Trophoblast cell (in vitro differentiated cells and primary cell): ENCODE results near the gene PDIK1L.

Source experiments
- DNase-seq, 2 donors: peaks; one replicate each; pipeline ENCODE4 v3.0.0-alpha.2; 2016
- H2AFZ ChIP-seq: 2 replicates; pipeline ENCODE4 v1.6.1; 2013; ENCODE audit warnings: low read length, moderate library complexity, mild to moderate bottlenecking; ENCODE audit not compliant: insufficient read depth, poor library complexity
- H2AK5ac ChIP-seq: 2 replicates; pipeline ENCODE4 v1.6.1; 2013; ENCODE audit warnings: mild to moderate bottlenecking, low read length
- H2BK120ac ChIP-seq: 2 replicates; pipeline ENCODE4 v1.6.1; 2013; ENCODE audit warnings: low read length, mild to moderate bottlenecking, moderate library complexity; ENCODE audit not compliant: insufficient read depth, poor library complexity
- H2BK12ac ChIP-seq: 2 replicates; pipeline ENCODE4 v1.6.1; 2013; ENCODE audit warnings: mild to moderate bottlenecking, low read length, moderate library complexity
- H2BK5ac ChIP-seq: 2 replicates; pipeline ENCODE4 v1.6.1; 2013; ENCODE audit warnings: low read length, low read depth, moderate library complexity, mild to moderate bottlenecking; ENCODE audit not compliant: poor library complexity
- H3K14ac ChIP-seq: 2 replicates; pipeline ENCODE4 v1.6.1; 2013; ENCODE audit warnings: mild to moderate bottlenecking, low read length
- H3K18ac ChIP-seq: 2 replicates; pipeline ENCODE4 v1.6.1; 2013; ENCODE audit warnings: mild to moderate bottlenecking, low read length
- H3K23ac ChIP-seq: 2 replicates; pipeline ENCODE4 v1.6.1; 2013; ENCODE audit warnings: low read length
- H3K27ac ChIP-seq: 2 replicates; pipeline ENCODE4 v1.5.1; 2013; ENCODE audit warnings: low read depth, mild to moderate bottlenecking, inconsistent platforms, low read length, moderate library complexity
- H3K27me3 ChIP-seq: 2 replicates; pipeline ENCODE4 v1.6.1; 2013; ENCODE audit warnings: inconsistent platforms, mild to moderate bottlenecking, low read length, moderate library complexity; ENCODE audit not compliant: insufficient read depth
- H3K36me3 ChIP-seq, 2 experiments: 1 replicate in 1 of 2; 2 replicates in 1 of 2; pipeline ENCODE4 v1.6.1; 2013; ENCODE audit warnings: low read length in 2 of 2, mild to moderate bottlenecking in 2 of 2, moderate library complexity in 1 of 2; ENCODE audit not compliant: insufficient read depth in 2 of 2, control insufficient read depth in 1 of 2
- H3K4ac ChIP-seq: 2 replicates; pipeline ENCODE4 v1.6.1; 2013; ENCODE audit warnings: low read depth, mild to moderate bottlenecking, low read length, moderate library complexity
- H3K4me1 ChIP-seq, 2 experiments: 1 replicate in 1 of 2; 2 replicates in 1 of 2; pipeline ENCODE4 v1.6.1; 2013; ENCODE audit warnings: low read length in 2 of 2, mild to moderate bottlenecking in 2 of 2, moderate library complexity in 1 of 2; ENCODE audit not compliant: insufficient read depth in 2 of 2, control insufficient read depth in 1 of 2
- H3K4me2 ChIP-seq: 2 replicates; pipeline ENCODE4 v1.6.1; 2013; ENCODE audit warnings: inconsistent platforms, mild to moderate bottlenecking, low read length, moderate library complexity
- H3K4me3 ChIP-seq: 2 replicates; pipeline ENCODE4 v1.5.1; 2013; ENCODE audit warnings: mild to moderate bottlenecking, low read depth, low read length, inconsistent platforms
- H3K79me1 ChIP-seq: one replicate; pipeline ENCODE4 v1.6.1; 2013; ENCODE audit warnings: low read length
- H3K79me2 ChIP-seq: 2 replicates; pipeline ENCODE4 v1.6.1; 2013; ENCODE audit warnings: low read length, mild to moderate bottlenecking; ENCODE audit not compliant: control insufficient read depth, insufficient read depth, poor library complexity
- H3K9ac ChIP-seq: 2 replicates; pipeline ENCODE4 v1.6.1; 2013; ENCODE audit warnings: mild to moderate bottlenecking, low read length
- H3K9me3 ChIP-seq: 2 replicates; pipeline ENCODE4 v1.6.1; 2013; ENCODE audit warnings: low read depth, mild to moderate bottlenecking, control low read depth, inconsistent platforms, low read length; ENCODE audit not compliant: insufficient read depth
- H4K12ac ChIP-seq: 2 replicates; pipeline ENCODE4 v1.6.1; 2013; ENCODE audit warnings: low read depth, mild to moderate bottlenecking, low read length, moderate library complexity
- H4K8ac ChIP-seq: 2 replicates; pipeline ENCODE4 v1.6.1; 2013; ENCODE audit warnings: low read depth, mild to moderate bottlenecking, low read length, moderate library complexity
- H4K91ac ChIP-seq: one replicate; pipeline ENCODE4 v1.6.1; 2013; ENCODE audit warnings: low read depth, mild to moderate bottlenecking, low read length, moderate library complexity
- WGBS: extraction: QIAGEN DNeasy Blood & Tissue Kit; methylation state at CpG from one replicate; pipeline ENCODE4 v1.1.7; 2013; ENCODE audit warnings: missing lambda C conversion rate; ENCODE audit not compliant: insufficient read length, insufficient coverage; ENCODE audit errors: extremely low coverage; 5-methylcytosine and 5-hydroxymethylcytosine counted together

PDIK1L gene

GRCh38 chr1:26169669-26170471 lies 58.2 kb downstream of the PDIK1L start, which contains the start of gene ZNF593:
Gene ZNF593, plus strand, starts transcription at chr1:26169908. Its CDS starts 76 bp downstream, at chr1:26169984.
- Histone ChIP-seq H3K79me1 (peaks cover 7% of the 10 kb centered on the region), H3K9ac (peak within 1 kb of the TSS; percentile 75)

GRCh38 chr1:26170472-26170821 lies 58.8 kb downstream of the PDIK1L start:
- Histone ChIP-seq H3K4me1 (peaks cover 6 to 10% of the 10 kb centered on the region in 2 experiments), H4K8ac (peak overlapping the region; percentile 90), H3K23ac (no peak overlapping the region), H3K36me3 (peaks cover 8 to 11% of the 10 kb centered on the region in 2 experiments), H4K91ac (peak overlapping the region; percentile 5), H3K4me3 (peak overlapping the region; percentile 82), H2AK5ac (peak overlapping the region; percentile 52), H3K27me3 (no peaks in the 10 kb centered on the region), H3K4ac (peak overlapping the region; percentile 37), H3K9ac (peak overlapping the region; percentile 75), H3K79me1 (peaks cover 7% of the 10 kb centered on the region), H2BK5ac (no peak overlapping the region), H2BK12ac (no peak overlapping the region), H3K14ac (no peak overlapping the region), H3K18ac (no peak overlapping the region), H2BK120ac (no peak overlapping the region), H3K4me2 (peak overlapping the region; percentile 74), H3K27ac (no peak overlapping the region), H4K12ac (no peak overlapping the region), H3K79me2 (peaks cover 5% of the 10 kb centered on the region), H3K9me3 (no peaks in the 10 kb centered on the region), H2AFZ (peak overlapping the region; percentile 11)
- no peak for DNase-seq
- no CpG with 5 or more reads among the region's 9 CpGs for WGBS

More at GRCh38 chr1:26169669-26170471, 58.2 kb downstream of the PDIK1L start, which contains the start of gene ZNF593:
- Histone ChIP-seq H3K27ac (peak within 1 kb of the TSS; percentile 11), H2AK5ac (peak within 1 kb of the TSS; percentile 52), H3K4ac (peak within 1 kb of the TSS; percentile 37), H3K4me1 (peaks cover 6 to 10% of the 10 kb centered on the region in 2 experiments), H4K8ac (peak within 1 kb of the TSS; percentile 90), H3K36me3 (peaks cover 8 to 11% of the 10 kb centered on the region in 2 experiments), H2BK12ac (no peak within 1 kb of the TSS), H3K14ac (peak within 1 kb of the TSS; percentile 63), H3K23ac (no peak within 1 kb of the TSS), H3K79me2 (peaks cover 5% of the 10 kb centered on the region), H2BK5ac (peak within 1 kb of the TSS; percentile 33), H3K18ac (peak within 1 kb of the TSS; percentile 79), H3K27me3 (no peaks in the 10 kb centered on the region), H4K12ac (peak within 1 kb of the TSS; percentile 38), H3K4me2 (peak within 1 kb of the TSS; percentile 74), H4K91ac (peak within 1 kb of the TSS; percentile 76), H3K4me3 (peak within 1 kb of the TSS; percentile 82), H2AFZ (peak within 1 kb of the TSS; percentile 77), H3K9me3 (no peaks in the 10 kb centered on the region), H2BK120ac (peak within 1 kb of the TSS; percentile 19)
- peak; percentile 95 to 97 for DNase-seq
- WGBS: no CpG with 5 or more reads among the region's 76 CpGs

GRCh38 chr1:26171084-26172072 lies 59.8 kb downstream of the PDIK1L start, which contains the start of gene ZNF593OS:
Gene ZNF593OS, minus strand, starts transcription at chr1:26171832. Its CDS starts 171 bp downstream, at chr1:26171661.
- Histone ChIP-seq H3K27me3 (no peaks in the 10 kb centered on the region), H2AFZ (no peak within 1 kb of the TSS), H3K79me1 (peaks cover 7% of the 10 kb centered on the region), H3K9me3 (no peaks in the 10 kb centered on the region), H2AK5ac (no peak within 1 kb of the TSS), H3K18ac (no peak within 1 kb of the TSS), H3K4ac (no peak within 1 kb of the TSS), H3K9ac (no peak within 1 kb of the TSS), H4K8ac (no peak within 1 kb of the TSS), H3K4me1 (peaks cover 6 to 10% of the 10 kb centered on the region in 2 experiments), H3K4me2 (peak within 1 kb of the TSS; percentile 74), H3K23ac (no peak within 1 kb of the TSS), H3K27ac (no peak within 1 kb of the TSS), H3K4me3 (peak within 1 kb of the TSS; percentile 21), H3K79me2 (peaks cover 5% of the 10 kb centered on the region), H3K36me3 (peaks cover 8 to 11% of the 10 kb centered on the region in 2 experiments), H4K12ac (no peak within 1 kb of the TSS), H3K14ac (no peak within 1 kb of the TSS), H2BK12ac (no peak within 1 kb of the TSS), H2BK5ac (no peak within 1 kb of the TSS), H4K91ac (no peak within 1 kb of the TSS), H2BK120ac (no peak within 1 kb of the TSS)
- DNase-seq: no peak
- no CpG with 5 or more reads among the region's 34 CpGs for WGBS
